GM13977 (cell line): Measurements from ENCODE around the gene KCNG2.
A peak's percentile ranks its signal among the peaks of the same experiment; 100 is the strongest.

Source experiments
- DNase-seq: peaks from one replicate; pipeline ENCODE4 v3.0.0; 2012; ENCODE audit warnings: low spot score
- CTCF ChIP-seq: IDR thresholded peaks from 2 replicates; pipeline ENCODE4 v1.5.1; 2012; ENCODE audit warnings: mild to moderate bottlenecking, control low read depth; ENCODE audit not compliant: insufficient read depth; ENCODE audit errors: extremely low read depth, missing control alignments
- in situ Hi-C: fragments of 300-500 bp; cut with MboI; formaldehyde crosslinking; loops from one replicate; pipeline ENCODE4 v1.12.0; 2022; ENCODE audit warnings: low sequenced_read_pairs, low pct_unique_long_range_greater_than_20kb, mixed read lengths, inconsistent platforms; ENCODE audit not compliant: unreplicated experiment

Gene KCNG2

GRCh38 chr18:79856119-79857007 is 58.6 kb downstream of the KCNG2 start:
- in situ Hi-C loops: no loop called here
- TF ChIP-seq CTCF: no peak
- DNase-seq: peak; percentile 68

GRCh38 chr18:79857082-79857671 is 59.4 kb downstream of the KCNG2 start:
- in situ Hi-C loops: no loop called here
- no peak for DNase-seq
- no peak for TF ChIP-seq CTCF

- no peak for DNase-seq
- in situ Hi-C loops: no loop called here
- no peak for TF ChIP-seq CTCF
These were observed 61.6 kb downstream of the KCNG2 start for GRCh38 chr18:79859314-79859713.

GRCh38 chr18:79861687-79862086 is 63.9 kb downstream of the KCNG2 start:
- DNase-seq: no peak
- TF ChIP-seq CTCF: no peak
- in situ Hi-C loops: no loop called here

- in situ Hi-C loops: no loop called here
- TF ChIP-seq CTCF: no peak
- DNase-seq: no peak
These were observed 64.8 kb downstream of the KCNG2 start for GRCh38 chr18:79862562-79862961.

GRCh38 chr18:79863161-79864005 is 65.6 kb downstream of the KCNG2 start:
- DNase-seq: no peak
- in situ Hi-C loops: no loop called here
- TF ChIP-seq CTCF: no peak
